CD4-positive, alpha-beta T cell (primary cell): ENCODE measurements around the gene RHOJ. TPM values are rescaled to one million over a fixed set of nuclear protein-coding genes. Genes with fewer than 3 reads are reported as not detected.

Source experiments
- ATAC-seq: fragments of 200-7000 bp; cut with Tn5 transposase; one replicate; pipeline ENCODE4 v1.10.0; 2022; ENCODE audit warnings: mild to moderate bottlenecking; ENCODE audit not compliant: poor library complexity
- CTCF ChIA-PET: fragments of 350-600 bp; sonication (Branson Sonifier 250); formaldehyde crosslinking; loops from one replicate; lab custom pipeline; 2021; ENCODE audit warnings: antibody characterized with exemption, inconsistent platforms; lab: Charles Lee
- POLR2A ChIA-PET: fragments of 350-600 bp; sonication (Branson Sonifier 250); formaldehyde crosslinking; loops from one replicate; lab custom pipeline; 2021; ENCODE audit warnings: antibody characterized with exemption, inconsistent platforms; lab: Charles Lee
- DNase-seq, 14 experiments: peaks; one replicate each; pipeline ENCODE4 v3.0.0-alpha.2; 2013 to 2020; ENCODE audit warnings: mixed read lengths in 2 of 14
- H3K27ac ChIP-seq, 2 donors: one replicate each; pipeline versions ENCODE4 v1.5.1 to v1.7.0; 2013; ENCODE audit warnings: low read length in 2 of 2, low read depth in 1 of 2, mild to moderate bottlenecking in 1 of 2
- H3K27me3 ChIP-seq, 2 experiments: 1 replicate in 1 of 2; 2 replicates in 1 of 2; pipeline versions ENCODE4 v1.6.1 to v1.7.0; 2013; ENCODE audit warnings: low read length in 2 of 2, control low read depth in 1 of 2, mild to moderate bottlenecking in 1 of 2, moderate library complexity in 1 of 2; ENCODE audit not compliant: insufficient read depth in 2 of 2, control insufficient read depth in 1 of 2
- H3K36me3 ChIP-seq: one replicate; pipeline ENCODE4 v1.6.1; 2013; ENCODE audit warnings: low read length, control low read depth; ENCODE audit not compliant: insufficient read depth
- H3K4me1 ChIP-seq: one replicate; pipeline ENCODE4 v1.6.1; 2013; ENCODE audit warnings: low read length, control low read depth; ENCODE audit not compliant: insufficient read depth
- H3K4me3 ChIP-seq: one replicate; pipeline ENCODE4 v1.5.1; 2013; ENCODE audit warnings: mild to moderate bottlenecking, low read length, moderate library complexity
- H3K9me3 ChIP-seq, 2 experiments: 1 replicate in 1 of 2; 2 replicates in 1 of 2; pipeline versions ENCODE4 v1.6.1 to v1.7.0; 2013; ENCODE audit warnings: low read length in 2 of 2, mild to moderate bottlenecking in 2 of 2, control low read depth in 1 of 2, moderate library complexity in 1 of 2; ENCODE audit not compliant: control insufficient read depth in 1 of 2, insufficient read depth in 1 of 2
- H3K27ac Mint-ChIP-seq: one replicate; pipeline ENCODE4 v1.8.0; 2020; ENCODE audit warnings: mixed read lengths
- H3K27me3 Mint-ChIP-seq: one replicate; pipeline ENCODE4 v1.8.0; 2021; ENCODE audit warnings: mixed read lengths
- H3K36me3 Mint-ChIP-seq: one replicate; pipeline ENCODE4 v1.8.0; 2021; ENCODE audit warnings: low read depth, mixed read lengths
- H3K4me1 Mint-ChIP-seq: one replicate; pipeline ENCODE4 v1.8.0; 2021; ENCODE audit warnings: low read depth, mixed read lengths
- H3K4me3 Mint-ChIP-seq: one replicate; pipeline ENCODE4 v1.8.0; 2020; ENCODE audit warnings: mild to moderate bottlenecking, mixed read lengths
- H3K9me3 Mint-ChIP-seq: one replicate; pipeline ENCODE4 v1.8.0; 2020; ENCODE audit warnings: mixed read lengths
- CTCF ChIP-seq: fragments of 200-600 bp; IDR thresholded peaks from one replicate; pipeline ENCODE4 v1.8.0; 2022; ENCODE audit warnings: antibody characterized with exemption, mild to moderate bottlenecking
- intact Hi-C, 2 experiments: fragments of 100-400 bp; cut with DNase I in 1 of 2; cut with micrococcal nuclease in 1 of 2; formaldehyde crosslinking; loops; one replicate each; pipeline versions ENCODE4 v1.15.1 to v1.9.0; 2023 to 2025; cut with DNase I, micrococcal nuclease
- total RNA-seq, 174 experiments: library from RNA in 2 of 174; stranded (reverse) in 2 of 174; gene quantifications; one replicate each; pipeline ENCODE4 v1.2.3 and lab custom pipeline; 2021 to 2026

The RHOJ gene
- total RNA-seq, 2 experiments from 2014 or later, result not detected

DNA sequence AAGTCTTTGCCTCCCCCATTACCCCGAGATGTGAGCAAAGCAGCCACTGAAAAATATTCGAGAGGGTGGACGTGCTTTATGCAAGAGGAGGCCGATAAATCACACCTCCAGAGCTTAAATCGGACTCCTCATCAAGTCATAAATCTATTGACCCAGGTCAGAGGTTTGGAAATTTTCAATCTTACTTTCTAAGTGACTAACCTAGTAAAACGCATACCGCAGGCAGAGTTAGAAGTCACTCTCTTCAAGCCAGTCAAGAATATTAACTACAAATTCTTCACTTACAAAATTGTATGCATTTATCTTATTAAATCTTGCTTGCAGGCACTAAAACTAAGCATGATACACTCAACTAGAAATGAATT lies 79.6 kb downstream of the RHOJ start:
- Mint-ChIP-seq H3K27ac (no peak overlapping the region), H3K4me3 (no peak overlapping the region), H3K4me1 (no peaks in the 10 kb centered on the region), H3K36me3 (no peaks in the 10 kb centered on the region), H3K27me3 (no peaks in the 10 kb centered on the region), H3K9me3 (no peaks in the 10 kb centered on the region)
- H3K9me3 ChIP-seq, result no peaks in the 10 kb centered on the region
- no peak for TF ChIP-seq CTCF
- POLR2A ChIA-PET, result no interaction called here
- no peaks in the 10 kb centered on the region for H3K4me1 ChIP-seq
- peaks cover 0 to 6% of the 10 kb centered on the region in 2 experiments for H3K27me3 ChIP-seq
- no peak overlapping the region for H3K4me3 ChIP-seq
- DNase-seq, result no peak
- intact Hi-C loops, result no loop called here
- no peaks in the 10 kb centered on the region for H3K36me3 ChIP-seq
- no peak overlapping the region for H3K27ac ChIP-seq
- CTCF ChIA-PET, result no interaction called here
- ATAC-seq, result no peak

GRCh38 chr14:63286071-63286470 lies 81.8 kb downstream of the RHOJ start:
- no peak for TF ChIP-seq CTCF
- ATAC-seq, result no peak
- H3K4me1 Mint-ChIP-seq, result no peaks in the 10 kb centered on the region

GRCh38 chr14:63287666-63288483 lies 83.6 kb downstream of the RHOJ start:
- peaks cover 3 to 6% of the 10 kb centered on the region in 2 experiments for H3K27me3 ChIP-seq
- no peaks in the 10 kb centered on the region for H3K9me3 ChIP-seq
- H3K4me1 Mint-ChIP-seq, result no peaks in the 10 kb centered on the region
- POLR2A ChIA-PET, result no interaction called here
- H3K27me3 Mint-ChIP-seq, result peaks cover 15% of the 10 kb centered on the region
- CTCF ChIA-PET, result no interaction called here
- no peak for TF ChIP-seq CTCF
- no peak overlapping the region for H3K4me3 Mint-ChIP-seq
- no peaks in the 10 kb centered on the region for H3K36me3 Mint-ChIP-seq
- intact Hi-C loops, result no loop called here
- ATAC-seq (no peak), DNase-seq (no peak)
- H3K4me3 ChIP-seq, result no peak overlapping the region
- no peaks in the 10 kb centered on the region for H3K36me3 ChIP-seq
- H3K27ac Mint-ChIP-seq, result no peak overlapping the region
- no peaks in the 10 kb centered on the region for H3K4me1 ChIP-seq
- H3K9me3 Mint-ChIP-seq, result no peaks in the 10 kb centered on the region
- no peak overlapping the region for H3K27ac ChIP-seq

More at GRCh38 chr14:63286071-63286470, 81.8 kb downstream of the RHOJ start:
- intact Hi-C loops, result no loop called here
- H3K9me3 ChIP-seq, result no peaks in the 10 kb centered on the region
- POLR2A ChIA-PET, result no interaction called here
- no peaks in the 10 kb centered on the region for H3K36me3 ChIP-seq
- no peak for DNase-seq
- CTCF ChIA-PET, result no interaction called here
- no peak overlapping the region for H3K27ac Mint-ChIP-seq
- no peak overlapping the region for H3K4me3 Mint-ChIP-seq
- no peaks in the 10 kb centered on the region for H3K9me3 Mint-ChIP-seq
- no peaks in the 10 kb centered on the region for H3K4me1 ChIP-seq
- peaks cover 3 to 6% of the 10 kb centered on the region in 2 experiments for H3K27me3 ChIP-seq
- H3K4me3 ChIP-seq, result no peak overlapping the region
- no peaks in the 10 kb centered on the region for H3K36me3 Mint-ChIP-seq
- no peak overlapping the region for H3K27ac ChIP-seq
- H3K27me3 Mint-ChIP-seq, result peaks cover under 1% of the 10 kb centered on the region
